Superior temporal gyrus (tissue), 1 donor: ENCODE data around the gene ACADM.
"Not testable (repeated sequence)": the region's sequence is repeated elsewhere in the genome, so short reads cannot be mapped to it uniquely, and the experiment has no call there.

Source experiments
- DNase-seq: peaks from one replicate; pipeline ENCODE4 v3.0.0-alpha.2; 2016; ENCODE audit errors: extremely low spot score

The ACADM gene

GRCh38 chr1:75794382-75794781, 69.9 kb downstream of the ACADM start:
- no peak for DNase-seq

- no peak for DNase-seq
Measured at GRCh38 chr1:75795703-75796193, 71.2 kb downstream of the ACADM start.

- no peak for DNase-seq
Measured at GRCh38 chr1:75796376-75797272, 72.1 kb downstream of the ACADM start, which contains the start of gene MSH4. MSH4 (plus strand) TSS chr1:75796882; CDS start chr1:75796986, 104 bp downstream.

- no peak for DNase-seq
Measured at GRCh38 chr1:75797273-75797588, 72.7 kb downstream of the ACADM start.

GRCh38 chr1:75797606-75798216, 73.2 kb downstream of the ACADM start:
- no peak for DNase-seq

GRCh38 chr1:75801480-75801879, 77.0 kb downstream of the ACADM start:
- not testable (repeated sequence) for DNase-seq

GRCh38 chr1:75808921-75809320, 84.4 kb downstream of the ACADM start:
- DNase-seq, result no peak

GRCh38 chr1:75810113-75810512, 85.6 kb downstream of the ACADM start:
- DNase-seq, result not testable (repeated sequence)

GRCh38 chr1:75811211-75811981, 86.9 kb downstream of the ACADM start:
- no peak for DNase-seq

- no peak for DNase-seq
Measured at GRCh38 chr1:75812065-75812464, 87.6 kb downstream of the ACADM start.
